GM21529 (cell line): ENCODE data around the gene GSTM5.
"Not testable (repeated sequence)": the region's sequence is repeated elsewhere in the genome, so short reads cannot be mapped to it uniquely, and the experiment has no call there.

ENCODE experiments used
- ATAC-seq: cut with Tn5 transposase; IDR thresholded peaks from one replicate; pipeline ENCODE4 v1.9.1; 2021; ENCODE audit not compliant: unreplicated experiment

Gene GSTM5

GRCh38 chr1:109760581-109761226, 48.7 kb downstream of the GSTM5 start:
- ATAC-seq = no peak

- no peak for ATAC-seq
Observed at GRCh38 chr1:109761227-109762038, 49.4 kb downstream of the GSTM5 start.

- no peak for ATAC-seq
Observed at GRCh38 chr1:109762039-109762585, 50.1 kb downstream of the GSTM5 start.

GRCh38 chr1:109762821-109763645, 51.0 kb downstream of the GSTM5 start:
- no peak for ATAC-seq

- ATAC-seq = no peak
Observed at GRCh38 chr1:109763646-109764415, 51.8 kb downstream of the GSTM5 start, which contains the start of gene EPS8L3. Gene EPS8L3, minus strand, starts transcription at chr1:109763923. Its CDS starts 2,174 bp downstream, at chr1:109761749.

- no peak for ATAC-seq
Observed at GRCh38 chr1:109764561-109765482, 52.8 kb downstream of the GSTM5 start.

GRCh38 chr1:109765483-109765815, 53.4 kb downstream of the GSTM5 start:
- ATAC-seq = no peak

- no peak for ATAC-seq
Observed at GRCh38 chr1:109765896-109766615, 54.0 kb downstream of the GSTM5 start.

GRCh38 chr1:109766991-109767636, 55.1 kb downstream of the GSTM5 start:
- ATAC-seq = not testable (repeated sequence)
